Keratinocyte (primary cell): Measurements from ENCODE around the gene PSMA1. TPM values are rescaled to one million over a fixed set of nuclear protein-coding genes. Genes with fewer than 3 reads are reported as not detected.

ENCODE experiments used
- DNase-seq: peaks from one replicate; pipeline ENCODE4 v3.0.0-alpha.2; 2011; ENCODE audit warnings: low read depth, missing footprints, low spot score
- FAIRE-seq: peaks from 2 replicates; lab custom pipeline; 2011; peaks lifted over from hg19 to GRCh38; lab: Jason Lieb, UNC
- H2AFZ ChIP-seq: 2 replicates; pipeline ENCODE4 v1.6.0; 2012; ENCODE audit warnings: low read length, control low read depth, inconsistent platforms; ENCODE audit not compliant: control insufficient read depth
- H3K27ac ChIP-seq: 2 replicates; pipeline ENCODE4 v1.5.1; 2011; ENCODE audit warnings: low read length; ENCODE audit not compliant: control insufficient read depth, insufficient read depth
- H3K27me3 ChIP-seq: 3 replicates; pipeline ENCODE4 v1.6.0; 2011; ENCODE audit warnings: low read length; ENCODE audit not compliant: control insufficient read depth, insufficient read depth; ENCODE audit errors: extremely low read depth
- H3K36me3 ChIP-seq, 2 experiments: 2 replicates in 1 of 2; 3 replicates in 1 of 2; pipeline ENCODE4 v1.5.1; 2011; ENCODE audit warnings: low read length in 2 of 2, mild to moderate bottlenecking in 1 of 2; ENCODE audit not compliant: control insufficient read depth in 2 of 2, insufficient read depth in 2 of 2; ENCODE audit errors: extremely low read depth in 1 of 2
- H3K4me1 ChIP-seq: 3 replicates; pipeline ENCODE4 v1.5.1; 2011; ENCODE audit warnings: low read length; ENCODE audit not compliant: control insufficient read depth, insufficient read depth; ENCODE audit errors: extremely low read depth
- H3K4me2 ChIP-seq: 3 replicates; pipeline ENCODE4 v1.6.0; 2011; ENCODE audit warnings: low read depth, low read length; ENCODE audit not compliant: control insufficient read depth, insufficient read depth; ENCODE audit errors: extremely low read depth
- H3K4me3 ChIP-seq, 3 experiments: fragments of 200-600 bp in 1 of 3; sonication (generic) in 1 of 3; 2 replicates in 2 of 3; 3 replicates in 1 of 3; pipeline ENCODE4 v1.5.1; 2011 to 2016; ENCODE audit warnings: low read length in 3 of 3, mild to moderate bottlenecking in 3 of 3, control low read depth in 2 of 3, inconsistent platforms in 1 of 3, low read depth in 1 of 3, mixed read lengths in 1 of 3, mixed run types in 1 of 3, moderate library complexity in 1 of 3; ENCODE audit not compliant: control insufficient read depth in 2 of 3, insufficient read depth in 2 of 3; ENCODE audit errors: extremely low read depth in 1 of 3
- H3K79me2 ChIP-seq: 2 replicates; pipeline ENCODE4 v1.6.0; 2012; ENCODE audit warnings: low read length; ENCODE audit not compliant: control insufficient read depth, insufficient read depth
- H3K9ac ChIP-seq: 3 replicates; pipeline ENCODE4 v1.6.0; 2011; ENCODE audit warnings: low read length; ENCODE audit not compliant: control insufficient read depth, insufficient read depth; ENCODE audit errors: extremely low read depth
- H3K9me1 ChIP-seq: 3 replicates; pipeline ENCODE4 v1.6.0; 2011; ENCODE audit warnings: low read length; ENCODE audit not compliant: control insufficient read depth, insufficient read depth; ENCODE audit errors: extremely low read depth
- H3K9me3 ChIP-seq: 2 replicates; pipeline ENCODE4 v1.5.1; 2012; ENCODE audit warnings: low read depth, low read length; ENCODE audit not compliant: control insufficient read depth
- H4K20me1 ChIP-seq: 3 replicates; pipeline ENCODE4 v1.6.0; 2011; ENCODE audit warnings: low read length; ENCODE audit not compliant: control insufficient read depth, insufficient read depth; ENCODE audit errors: extremely low read depth
- EZH2 ChIP-seq: IDR thresholded peaks from one replicate; pipeline ENCODE4 v1.6.1; 2012; ENCODE audit warnings: inconsistent platforms, mild to moderate bottlenecking, low read length, moderate library complexity
- dilution Hi-C: fragments of 300-500 bp; cut with MboI; formaldehyde crosslinking; loops from one replicate; pipeline ENCODE4 v1.7.0; 2020; ENCODE audit warnings: low sequenced_read_pairs; ENCODE audit not compliant: extremely low pct_ligation_motif_present
- polyA plus RNA-seq, 5 experiments: library from polyadenylated mRNA; depleted of rRNA in 3 of 5; stranded (reverse) in 3 of 5; stranded (forward) in 1 of 5; unstranded in 1 of 5; fragments of >200 nt; gene quantifications; 1 replicate in 1 of 5; 2 replicates in 3 of 5; 3 replicates in 1 of 5; pipeline versions ENCODE4 v1.2.1 to v1.2.3, GENCODE V29; 2011 to 2012; ENCODE audit warnings: missing spikeins in 2 of 5, low read depth in 1 of 5, low replicate concordance in 1 of 5
- TF ChIP-seq, protein P1 (sequence below), 3 experiments: IDR thresholded peaks in 1 of 3; conservative IDR thresholded peaks in 1 of 3; optimal IDR thresholded peaks in 1 of 3; 2 replicates in 2 of 3; 3 replicates in 1 of 3; pipeline versions ENCODE3 to v1.5.1; 2011; ENCODE audit warnings: low read length in 3 of 3, mild to moderate bottlenecking in 3 of 3, moderate library complexity in 2 of 3, control low read depth in 1 of 3, inconsistent platforms in 1 of 3; ENCODE audit not compliant: insufficient read depth in 2 of 3; ENCODE audit errors: extremely low read depth in 1 of 3

Gene PSMA1
- polyA plus RNA-seq, 1 donor (not counting 4 experiments of a cell fraction or from before 2014, with no cell fraction given) = 293 TPM

- Histone ChIP-seq H4K20me1 (no peaks in the 10 kb centered on the region), H2AFZ (no peak overlapping the region), H3K9ac (no peak overlapping the region), H3K36me3 (peaks cover 12 to 14% of the 10 kb centered on the region in 2 experiments), H3K4me2 (no peak overlapping the region), H3K79me2 (peaks cover 25% of the 10 kb centered on the region), H3K27ac (no peak overlapping the region), H3K4me3 (no peak overlapping the region), H3K4me1 (peaks cover 3% of the 10 kb centered on the region), H3K27me3 (no peaks in the 10 kb centered on the region), H3K9me3 (no peaks in the 10 kb centered on the region), H3K9me1 (no peaks in the 10 kb centered on the region)
- FAIRE-seq (no peak), DNase-seq (no peak)
- TF ChIP-seq, protein P1, sequence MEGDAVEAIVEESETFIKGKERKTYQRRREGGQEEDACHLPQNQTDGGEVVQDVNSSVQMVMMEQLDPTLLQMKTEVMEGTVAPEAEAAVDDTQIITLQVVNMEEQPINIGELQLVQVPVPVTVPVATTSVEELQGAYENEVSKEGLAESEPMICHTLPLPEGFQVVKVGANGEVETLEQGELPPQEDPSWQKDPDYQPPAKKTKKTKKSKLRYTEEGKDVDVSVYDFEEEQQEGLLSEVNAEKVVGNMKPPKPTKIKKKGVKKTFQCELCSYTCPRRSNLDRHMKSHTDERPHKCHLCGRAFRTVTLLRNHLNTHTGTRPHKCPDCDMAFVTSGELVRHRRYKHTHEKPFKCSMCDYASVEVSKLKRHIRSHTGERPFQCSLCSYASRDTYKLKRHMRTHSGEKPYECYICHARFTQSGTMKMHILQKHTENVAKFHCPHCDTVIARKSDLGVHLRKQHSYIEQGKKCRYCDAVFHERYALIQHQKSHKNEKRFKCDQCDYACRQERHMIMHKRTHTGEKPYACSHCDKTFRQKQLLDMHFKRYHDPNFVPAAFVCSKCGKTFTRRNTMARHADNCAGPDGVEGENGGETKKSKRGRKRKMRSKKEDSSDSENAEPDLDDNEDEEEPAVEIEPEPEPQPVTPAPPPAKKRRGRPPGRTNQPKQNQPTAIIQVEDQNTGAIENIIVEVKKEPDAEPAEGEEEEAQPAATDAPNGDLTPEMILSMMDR (optimal IDR thresholded peaks at IDR 0.05 in 1 of 3, IDR thresholded peaks at IDR 0.05 in 1 of 3, conservative IDR thresholded peaks at IDR 0.05 in 1 of 3; ENCODE audit: extremely low read depth in 1 of 3, insufficient read depth in 2 of 3, low read length in 3 of 3) = no peak
- no peak for TF ChIP-seq EZH2
- dilution Hi-C loops = no loop called here
These were observed 18.1 kb downstream of the PSMA1 start for GRCh38 chr11:14502039-14502438.

DNA sequence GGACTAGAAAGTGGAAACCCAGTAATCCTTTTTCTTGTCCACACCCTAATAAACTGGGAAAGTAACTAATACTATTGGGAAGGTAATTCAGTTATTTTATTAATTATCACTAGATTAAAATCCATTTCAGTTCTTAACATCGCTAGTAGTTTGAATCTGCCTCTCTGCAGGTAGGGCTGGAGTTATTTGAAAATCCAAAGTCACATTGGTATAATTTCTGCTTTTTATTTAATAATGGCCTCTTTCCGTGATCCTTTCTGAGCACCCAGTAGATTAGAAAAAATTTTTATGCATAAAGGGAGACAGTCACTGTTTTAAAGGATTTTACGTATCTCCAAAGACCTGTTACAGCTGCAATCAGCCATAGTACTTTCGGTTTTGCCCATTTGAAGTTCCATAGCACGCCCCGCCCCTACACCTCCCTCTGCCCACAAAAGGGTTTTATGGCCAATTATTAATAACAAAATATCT, 20.0 kb downstream of the PSMA1 start:
- dilution Hi-C loops = no loop called here
- Histone ChIP-seq H4K20me1 (no peaks in the 10 kb centered on the region), H3K9me1 (no peaks in the 10 kb centered on the region), H3K27ac (peak overlapping the region; percentile 47), H3K4me2 (peak overlapping the region; percentile 84), H3K9ac (peak overlapping the region; percentile 83), H3K9me3 (no peaks in the 10 kb centered on the region), H3K36me3 (peaks cover 7 to 12% of the 10 kb centered on the region in 2 experiments), H3K4me3 (peak overlapping the region; percentile 85 to 98 (median 95)), H2AFZ (peak overlapping the region; percentile 45), H3K27me3 (no peaks in the 10 kb centered on the region), H3K4me1 (peaks cover 4% of the 10 kb centered on the region), H3K79me2 (peaks cover 39% of the 10 kb centered on the region)
- FAIRE-seq = no peak
- TF ChIP-seq, protein P1 (optimal IDR thresholded peaks at IDR 0.05 in 1 of 3, IDR thresholded peaks at IDR 0.05 in 1 of 3, conservative IDR thresholded peaks at IDR 0.05 in 1 of 3; ENCODE audit: extremely low read depth in 1 of 3, insufficient read depth in 2 of 3, low read length in 3 of 3) = no peak
- TF ChIP-seq EZH2 = no peak
- no peak for DNase-seq
